Neural cell (in vitro differentiated cells): ENCODE measurements around the gene RIC8B.

Source experiments
- EP300 ChIP-seq: fragments of 450-650 bp; conservative IDR thresholded peaks from 2 replicates; pipeline ENCODE4 v1.6.1; 2014; ENCODE audit warnings: antibody characterized with exemption, mild to moderate bottlenecking, moderate library complexity; ENCODE audit not compliant: poor library complexity, severe bottlenecking
- EZH2 ChIP-seq: fragments of 200-600, 300-800 bp; shearing (Covaris generic), sonication (generic); IDR thresholded peaks from 2 replicates; pipeline ENCODE4 v1.6.1; 2014; ENCODE audit warnings: antibody characterized with exemption, low read length, borderline replicate concordance, mild to moderate bottlenecking; ENCODE audit not compliant: insufficient read depth, poor library complexity, severe bottlenecking
- POLR2AphosphoS5 ChIP-seq: IDR thresholded peaks from 2 replicates; pipeline ENCODE4 v1.6.1; 2012
- RAD21 ChIP-seq: fragments of 450-650 bp; conservative IDR thresholded peaks from 2 replicates; pipeline ENCODE4 v1.6.1; 2014; ENCODE audit warnings: antibody characterized with exemption, mild to moderate bottlenecking, moderate library complexity
- REST ChIP-seq: IDR thresholded peaks from 2 replicates; pipeline ENCODE4 v1.6.1; 2012; ENCODE audit warnings: borderline replicate concordance
- TAF1 ChIP-seq: IDR thresholded peaks from 2 replicates; pipeline ENCODE4 v1.6.1; 2012; ENCODE audit warnings: low read depth
- TF ChIP-seq, protein P1 (sequence below): fragments of 450-650 bp; IDR thresholded peaks from 2 replicates; pipeline ENCODE4 v1.5.1; 2014; ENCODE audit warnings: antibody characterized with exemption, mild to moderate bottlenecking, moderate library complexity; ENCODE audit not compliant: poor library complexity, severe bottlenecking

DNA sequence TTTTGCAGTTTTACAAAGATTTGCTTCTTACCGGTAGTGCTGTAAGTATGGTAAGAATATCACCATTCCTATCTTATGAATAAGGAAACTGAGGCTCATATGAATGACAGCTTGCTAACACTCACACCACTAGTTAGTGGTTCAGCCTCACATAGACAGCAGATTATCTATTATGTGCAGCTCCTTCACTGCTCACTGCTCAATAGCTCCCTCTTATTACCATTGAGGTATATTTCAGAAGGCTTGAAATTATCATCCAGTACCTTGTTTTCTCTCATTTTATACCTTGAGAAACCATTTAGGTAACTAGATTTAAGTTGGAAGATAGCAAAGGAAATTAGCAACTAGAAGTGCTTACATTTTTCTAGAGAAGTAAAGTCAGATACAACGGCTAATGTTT lies 15.5 kb downstream of the RIC8B start:
- TF ChIP-seq, protein P1, sequence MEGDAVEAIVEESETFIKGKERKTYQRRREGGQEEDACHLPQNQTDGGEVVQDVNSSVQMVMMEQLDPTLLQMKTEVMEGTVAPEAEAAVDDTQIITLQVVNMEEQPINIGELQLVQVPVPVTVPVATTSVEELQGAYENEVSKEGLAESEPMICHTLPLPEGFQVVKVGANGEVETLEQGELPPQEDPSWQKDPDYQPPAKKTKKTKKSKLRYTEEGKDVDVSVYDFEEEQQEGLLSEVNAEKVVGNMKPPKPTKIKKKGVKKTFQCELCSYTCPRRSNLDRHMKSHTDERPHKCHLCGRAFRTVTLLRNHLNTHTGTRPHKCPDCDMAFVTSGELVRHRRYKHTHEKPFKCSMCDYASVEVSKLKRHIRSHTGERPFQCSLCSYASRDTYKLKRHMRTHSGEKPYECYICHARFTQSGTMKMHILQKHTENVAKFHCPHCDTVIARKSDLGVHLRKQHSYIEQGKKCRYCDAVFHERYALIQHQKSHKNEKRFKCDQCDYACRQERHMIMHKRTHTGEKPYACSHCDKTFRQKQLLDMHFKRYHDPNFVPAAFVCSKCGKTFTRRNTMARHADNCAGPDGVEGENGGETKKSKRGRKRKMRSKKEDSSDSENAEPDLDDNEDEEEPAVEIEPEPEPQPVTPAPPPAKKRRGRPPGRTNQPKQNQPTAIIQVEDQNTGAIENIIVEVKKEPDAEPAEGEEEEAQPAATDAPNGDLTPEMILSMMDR = no peak
- TF ChIP-seq RAD21 (no peak), EZH2 (no peak), POLR2AphosphoS5 (no peak), EP300 (no peak), TAF1 (no peak), REST (no peak)
